ENCODE data around the gene PFKFB2.
"Not testable (repeated sequence)": the region's sequence is repeated elsewhere in the genome, so short reads cannot be mapped to it uniquely, and the experiment has no call there.

The PFKFB2 gene

GRCh38 chr1:207039380-207040180 lies 13.5 kb upstream of the PFKFB2 start:
- Histone ChIP-seq H3K4me1 (no peaks in the 10 kb centered on the region), H3K36me3 (no peaks in the 10 kb centered on the region), H3K9me3 (no peaks in the 10 kb centered on the region), H3K9ac (no peak overlapping the region), H3K4me2 (no peak overlapping the region), H3K27ac (no peak overlapping the region), H3K4me3 (no peak overlapping the region), H3K27me3 (no peaks in the 10 kb centered on the region), H4K20me1 (no peaks in the 10 kb centered on the region)
- TF ChIP-seq Cebpa-rat (IDR thresholded peaks at IDR 0.05) = no peak

- Histone ChIP-seq H3K27me3 (no peaks in the 10 kb centered on the region), H3K4me3 (no peak overlapping the region), H4K20me1 (no peaks in the 10 kb centered on the region), H3K4me2 (no peak overlapping the region), H3K9me3 (no peaks in the 10 kb centered on the region), H3K4me1 (no peaks in the 10 kb centered on the region), H3K36me3 (no peaks in the 10 kb centered on the region), H3K27ac (no peak overlapping the region), H3K9ac (no peak overlapping the region)
- TF ChIP-seq Cebpa-rat (IDR thresholded peaks at IDR 0.05) = no peak
Measured at GRCh38 chr1:207040181-207040533, 12.9 kb upstream of the PFKFB2 start.

DNA sequence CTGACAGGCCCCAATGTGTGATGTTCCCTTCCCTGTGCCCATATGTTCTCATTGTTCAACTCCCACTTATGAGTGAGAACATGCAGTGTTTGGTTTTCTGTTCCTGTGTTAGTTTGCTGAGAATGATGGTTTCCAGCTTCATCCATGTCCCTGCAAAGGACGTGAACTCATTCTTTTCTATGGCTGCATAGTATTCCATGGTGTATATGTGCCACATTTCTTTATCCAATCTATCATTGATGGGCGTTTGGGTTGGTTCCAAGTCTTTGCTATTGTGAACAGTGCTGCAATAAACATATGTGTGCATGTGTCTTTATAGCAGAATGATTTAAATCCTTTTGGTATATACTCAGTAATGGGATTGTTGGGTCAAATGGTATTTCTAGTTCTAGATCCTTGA lies 11.7 kb upstream of the PFKFB2 start:
- not testable (repeated sequence) for H3K4me2 ChIP-seq, H3K4me1 ChIP-seq, H4K20me1 ChIP-seq, H3K36me3 ChIP-seq, H3K9ac ChIP-seq, H3K27ac ChIP-seq, H3K4me3 ChIP-seq, H3K27me3 ChIP-seq, H3K9me3 ChIP-seq

- Histone ChIP-seq H3K4me1 (no peaks in the 10 kb centered on the region), H4K20me1 (no peaks in the 10 kb centered on the region), H3K4me2 (no peak overlapping the region), H3K9me3 (peaks cover 3% of the 10 kb centered on the region), H3K27me3 (peaks cover 2% of the 10 kb centered on the region; the same call in 1 of the 2 replicates), H3K9ac (no peak overlapping the region), H3K27ac (no peak overlapping the region), H3K4me3 (no peak overlapping the region), H3K36me3 (no peaks in the 10 kb centered on the region)
- TF ChIP-seq Cebpa-rat (IDR thresholded peaks at IDR 0.05) = no peak
Measured at GRCh38 chr1:207045453-207045852, 7.6 kb upstream of the PFKFB2 start.

GRCh38 chr1:207047505-207047904 lies 5.6 kb upstream of the PFKFB2 start:
- no peaks in the 10 kb centered on the region for H3K36me3 ChIP-seq
- no peaks in the 10 kb centered on the region for H3K4me1 ChIP-seq
- H3K27ac ChIP-seq = no peak overlapping the region
- no peak overlapping the region for H3K4me2 ChIP-seq
- H3K4me3 ChIP-seq = no peak overlapping the region
- peaks cover 21% of the 10 kb centered on the region for H3K9me3 ChIP-seq
- H3K9ac ChIP-seq = no peak overlapping the region
- TF ChIP-seq Cebpa-rat (IDR thresholded peaks at IDR 0.05) = no peak
- H3K27me3 ChIP-seq = peaks cover 11% of the 10 kb centered on the region
- no peaks in the 10 kb centered on the region for H4K20me1 ChIP-seq

DNA sequence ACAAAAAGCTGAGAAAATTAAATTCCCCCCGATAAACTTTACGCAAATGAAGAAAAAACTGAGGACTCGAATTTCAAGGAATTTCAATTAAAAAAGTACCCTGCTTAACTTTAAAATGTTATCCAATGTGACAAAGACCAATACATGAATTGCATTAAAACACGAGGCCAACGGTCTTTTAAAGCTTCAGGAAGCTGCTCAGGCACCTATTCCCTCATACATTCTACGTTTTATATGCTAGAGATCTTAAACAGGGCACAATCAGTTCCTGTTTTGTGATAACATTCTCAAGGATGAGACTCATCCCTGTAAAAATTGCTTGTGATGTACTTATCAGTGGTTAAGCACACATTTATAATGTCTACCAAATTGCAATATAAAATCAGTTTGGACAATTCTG lies 5.0 kb upstream of the PFKFB2 start:
- no peak for TF ChIP-seq Cebpa-rat (IDR thresholded peaks at IDR 0.05)

DNA sequence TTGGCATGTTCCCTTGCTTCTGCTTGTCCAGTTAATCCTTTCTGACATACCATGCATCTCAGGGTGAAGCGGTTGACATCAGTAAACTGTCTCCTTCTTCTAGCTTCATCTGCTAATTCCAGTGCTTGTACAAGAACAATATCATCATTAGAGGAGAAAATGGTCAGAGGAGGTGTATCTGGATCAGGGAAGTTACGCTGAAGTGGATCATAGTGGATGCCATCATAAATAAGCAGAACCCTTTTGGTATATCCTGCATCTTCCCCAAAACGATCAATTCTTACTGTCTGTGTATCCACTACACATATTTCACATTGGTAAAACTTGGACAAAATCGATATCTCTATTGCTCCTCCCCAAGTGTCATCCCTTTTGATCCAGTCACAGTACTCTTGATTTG lies 4.0 kb upstream of the PFKFB2 start:
- Histone ChIP-seq H3K27me3 (peaks cover 16% of the 10 kb centered on the region), H3K27ac (no peak overlapping the region), H3K4me2 (no peak overlapping the region), H3K4me1 (no peaks in the 10 kb centered on the region), H3K4me3 (no peak overlapping the region), H3K36me3 (no peaks in the 10 kb centered on the region), H4K20me1 (no peaks in the 10 kb centered on the region), H3K9me3 (peaks cover 33% of the 10 kb centered on the region), H3K9ac (no peak overlapping the region)
- no peak for TF ChIP-seq Cebpa-rat (IDR thresholded peaks at IDR 0.05)

More for the DNA sequence above, 5.0 kb upstream of the PFKFB2 start:
- no peaks in the 10 kb centered on the region for H4K20me1 ChIP-seq
- peaks cover 14% of the 10 kb centered on the region for H3K27me3 ChIP-seq
- no peaks in the 10 kb centered on the region for H3K4me1 ChIP-seq
- H3K27ac ChIP-seq = no peak overlapping the region
- no peak overlapping the region for H3K9ac ChIP-seq
- peaks cover 27% of the 10 kb centered on the region for H3K9me3 ChIP-seq
- no peaks in the 10 kb centered on the region for H3K36me3 ChIP-seq
- H3K4me3 ChIP-seq = no peak overlapping the region
- H3K4me2 ChIP-seq = no peak overlapping the region

DNA sequence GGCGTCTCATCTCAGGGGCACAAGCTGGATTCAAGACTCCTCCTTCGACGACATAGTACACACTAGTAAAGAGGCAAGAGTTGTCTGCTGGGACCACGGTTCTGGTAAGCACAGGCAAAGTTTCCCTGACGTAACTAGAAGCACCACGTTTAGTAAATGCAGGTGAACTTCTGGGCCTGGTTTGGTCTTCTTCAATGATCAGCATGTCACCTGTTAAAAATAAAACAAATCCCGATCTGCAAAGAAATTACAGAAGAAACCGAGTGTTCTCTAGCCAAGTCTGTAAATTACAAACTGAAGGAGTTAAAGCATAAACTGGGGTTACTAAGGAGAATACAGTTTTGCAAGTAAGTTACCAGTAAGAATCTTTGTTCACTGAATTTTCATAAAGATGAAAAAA lies 3.6 kb upstream of the PFKFB2 start:
- Histone ChIP-seq H3K36me3 (no peaks in the 10 kb centered on the region), H4K20me1 (no peaks in the 10 kb centered on the region), H3K9ac (no peak overlapping the region), H3K27ac (no peak overlapping the region), H3K27me3 (peaks cover 16% of the 10 kb centered on the region), H3K4me2 (no peak overlapping the region), H3K4me3 (no peak overlapping the region), H3K9me3 (peaks cover 33% of the 10 kb centered on the region), H3K4me1 (no peaks in the 10 kb centered on the region)
- TF ChIP-seq Cebpa-rat (IDR thresholded peaks at IDR 0.05) = no peak

- H4K20me1 ChIP-seq = no peaks in the 10 kb centered on the region
- TF ChIP-seq Cebpa-rat (IDR thresholded peaks at IDR 0.05) = no peak
- peaks cover 33% of the 10 kb centered on the region for H3K9me3 ChIP-seq
- no peak overlapping the region for H3K4me3 ChIP-seq
- H3K9ac ChIP-seq = no peak overlapping the region
- no peak overlapping the region for H3K4me2 ChIP-seq
- no peaks in the 10 kb centered on the region for H3K4me1 ChIP-seq
- H3K27ac ChIP-seq = no peak overlapping the region
- H3K36me3 ChIP-seq = no peaks in the 10 kb centered on the region
- H3K27me3 ChIP-seq = peaks cover 16% of the 10 kb centered on the region
Measured at GRCh38 chr1:207049974-207050391, 3.1 kb upstream of the PFKFB2 start.

- no peak overlapping the region for H3K27ac ChIP-seq
- no peaks in the 10 kb centered on the region for H3K36me3 ChIP-seq
- no peak overlapping the region for H3K4me2 ChIP-seq
- TF ChIP-seq Cebpa-rat (IDR thresholded peaks at IDR 0.05) = no peak
- peaks cover 33% of the 10 kb centered on the region for H3K9me3 ChIP-seq
- H4K20me1 ChIP-seq = no peaks in the 10 kb centered on the region
- H3K9ac ChIP-seq = no peak overlapping the region
- H3K4me1 ChIP-seq = no peaks in the 10 kb centered on the region
- peaks cover 16% of the 10 kb centered on the region for H3K27me3 ChIP-seq
- H3K4me3 ChIP-seq = no peak overlapping the region
Measured at GRCh38 chr1:207050480-207051190, 2.4 kb upstream of the PFKFB2 start.
